Lung (tissue), 12 donors: ENCODE measurements around the gene ZNHIT6. TPM values are rescaled to one million over a fixed set of nuclear protein-coding genes. Genes with fewer than 3 reads are reported as not detected.

Source experiments
- ATAC-seq: fragments of 200-7000 bp; cut with Tn5 transposase; one replicate; pipeline ENCODE4 v1.9.1; 2020; ENCODE audit warnings: moderate number of reproducible peaks; ENCODE audit not compliant: insufficient read depth, low FRiP score
- DNase-seq, 3 donors: peaks; one replicate each; pipeline ENCODE4 v3.0.0-alpha.2; 2013 to 2017
- H3K27ac ChIP-seq, 2 donors: one replicate each; pipeline ENCODE4 v1.5.1; 2013; ENCODE audit warnings: mild to moderate bottlenecking in 2 of 2, moderate library complexity in 2 of 2, control low read depth in 1 of 2, inconsistent platforms in 1 of 2, low read depth in 1 of 2, low read length in 1 of 2
- H3K27me3 ChIP-seq, 3 donors: one replicate each; pipeline ENCODE4 v1.5.1; 2013; ENCODE audit warnings: low read length in 2 of 3; ENCODE audit not compliant: control insufficient read depth in 3 of 3, insufficient read depth in 3 of 3
- H3K36me3 ChIP-seq, 4 donors: one replicate each; pipeline ENCODE4 v1.5.1; 2013; ENCODE audit warnings: low read length in 4 of 4, mild to moderate bottlenecking in 1 of 4, moderate library complexity in 1 of 4; ENCODE audit not compliant: control insufficient read depth in 4 of 4, insufficient read depth in 4 of 4
- H3K4me1 ChIP-seq, 5 donors: one replicate each; pipeline ENCODE4 v1.5.1; 2013; ENCODE audit warnings: low read length in 5 of 5, mild to moderate bottlenecking in 2 of 5, moderate library complexity in 1 of 5; ENCODE audit not compliant: control insufficient read depth in 5 of 5, insufficient read depth in 5 of 5
- H3K4me3 ChIP-seq: one replicate; pipeline ENCODE4 v1.5.1; 2013; ENCODE audit warnings: mild to moderate bottlenecking, control low read depth, moderate library complexity
- H3K9ac ChIP-seq, 2 donors: one replicate each; pipeline ENCODE4 v1.5.1; 2013; ENCODE audit warnings: low read length in 2 of 2, control low read depth in 1 of 2; ENCODE audit not compliant: insufficient read depth in 1 of 2
- H3K9me3 ChIP-seq, 4 donors: one replicate each; pipeline ENCODE4 v1.5.1; 2013; ENCODE audit warnings: low read length in 3 of 4, mild to moderate bottlenecking in 1 of 4, moderate library complexity in 1 of 4; ENCODE audit not compliant: control insufficient read depth in 4 of 4, insufficient read depth in 3 of 4
- CTCF ChIP-seq: IDR thresholded peaks from 2 replicates; pipeline ENCODE4 v1.5.1; 2012; ENCODE audit warnings: mild to moderate bottlenecking; ENCODE audit errors: control extremely low read depth, extremely low read depth
- WGBS, 2 donors: extraction: QIAGEN DNeasy Blood & Tissue Kit; methylation state at CpG; one replicate each; pipeline ENCODE4 v1.1.7; 2013; 5-methylcytosine and 5-hydroxymethylcytosine counted together
- polyA plus RNA-seq, 2 donors: library from polyadenylated mRNA; stranded (reverse); fragments of 200-250 nt; gene quantifications; one replicate each; pipeline ENCODE4 v1.2.1, GENCODE V29; 2013
- total RNA-seq, 2 donors: library from RNA; depleted of rRNA in 1 of 2; stranded (reverse); fragments of >200 nt in 1 of 2; gene quantifications; one replicate each; pipeline ENCODE4 v1.2.1, GENCODE V29; 2014 to 2021
- donor health status: control.
- donor health status: control.
- donor health status: Bipolar disorder and iron deficiency.
- donor health status: healthy.
- donor health status: DM: yes; HTN: yes; CAD: no.

Gene ZNHIT6
- total and polyA plus RNA-seq, 4 donors = 8.7 to 17.7 (median 10.1) TPM

- Histone ChIP-seq H3K9ac (no peak overlapping the region), H3K36me3 (peaks cover 0 to 3% (median 1%) of the 10 kb centered on the region in 4 donors), H3K4me1 (peaks cover 0 to 3% (median 0%) of the 10 kb centered on the region in 5 donors), H3K4me3 (no peak overlapping the region), H3K9me3 (no peaks in the 10 kb centered on the region), H3K27ac (no peak overlapping the region), H3K27me3 (no peaks in the 10 kb centered on the region)
- no peak for DNase-seq
- ATAC-seq = no peak
- TF ChIP-seq CTCF = no peak
- 97 to 98% methylated on average over 2 of the region's 2 CpGs for WGBS, 2 donors
Measured at GRCh38 chr1:85663382-85663781, 44.9 kb downstream of the ZNHIT6 start.

- Histone ChIP-seq H3K27ac (no peak overlapping the region), H3K36me3 (peaks cover 0 to 3% (median under 1%) of the 10 kb centered on the region in 4 donors), H3K9ac (no peak overlapping the region), H3K27me3 (no peaks in the 10 kb centered on the region), H3K4me3 (no peak overlapping the region), H3K4me1 (peaks cover 0 to 3% (median 0%) of the 10 kb centered on the region in 5 donors), H3K9me3 (no peaks in the 10 kb centered on the region)
- DNase-seq = no peak
- 33 to 35% methylated on average over 2 of the region's 2 CpGs for WGBS, 2 donors
- no peak for TF ChIP-seq CTCF
- no peak for ATAC-seq
Measured at GRCh38 chr1:85661767-85662166, 46.5 kb downstream of the ZNHIT6 start.

GRCh38 chr1:85660541-85660940 lies 47.7 kb downstream of the ZNHIT6 start:
- H3K9me3 ChIP-seq = no peaks in the 10 kb centered on the region

More at GRCh38 chr1:85660541-85660940, 47.7 kb downstream of the ZNHIT6 start:
- Histone ChIP-seq H3K27me3 (no peaks in the 10 kb centered on the region), H3K9ac (no peak overlapping the region), H3K4me3 (no peak overlapping the region), H3K36me3 (peaks cover 0 to 2% (median under 1%) of the 10 kb centered on the region in 4 donors), H3K27ac (no peak overlapping the region), H3K4me1 (peaks cover 0 to 3% (median 0%) of the 10 kb centered on the region in 5 donors)
- TF ChIP-seq CTCF = no peak
- ATAC-seq (no peak), DNase-seq (no peak)
